CD14-positive monocyte (primary cell): ENCODE data around the gene PEX11A. TPM values are rescaled to one million over a fixed set of nuclear protein-coding genes. Genes with fewer than 3 reads are reported as not detected.

ENCODE experiments used
- DNase-seq, 3 donors: peaks; one replicate each; pipeline ENCODE4 v3.0.0-alpha.2; 2011 to 2022
- H2AFZ ChIP-seq: 2 replicates; pipeline ENCODE4 v1.6.0; 2012; ENCODE audit warnings: mild to moderate bottlenecking, low read depth, low read length, inconsistent platforms; ENCODE audit not compliant: insufficient read depth, poor library complexity, severe bottlenecking
- H3K27ac ChIP-seq, 2 donors: 1 replicate in 1 of 2; 2 replicates in 1 of 2; pipeline ENCODE4 v1.5.1; 2012 to 2013; ENCODE audit warnings: low read length in 2 of 2, control low read depth in 1 of 2, inconsistent platforms in 1 of 2, low read depth in 1 of 2, mild to moderate bottlenecking in 1 of 2
- H3K27me3 ChIP-seq, 2 donors: one replicate each; pipeline versions ENCODE4 v1.6.0 to v1.6.1; 2011 to 2013; ENCODE audit warnings: low read length in 2 of 2; ENCODE audit not compliant: control insufficient read depth in 2 of 2, insufficient read depth in 2 of 2
- H3K36me3 ChIP-seq, 2 donors: replicated peaks in 1 of 2; 1 replicate in 1 of 2; 2 replicates in 1 of 2; pipeline versions ENCODE4 v1.5.1 to v1.6.1; 2012 to 2013; ENCODE audit warnings: low read length in 2 of 2, control low read depth in 1 of 2, inconsistent platforms in 1 of 2, mild to moderate bottlenecking in 1 of 2; ENCODE audit not compliant: insufficient read depth in 2 of 2, control insufficient read depth in 1 of 2
- H3K4me1 ChIP-seq, 2 donors: 1 replicate in 1 of 2; 2 replicates in 1 of 2; pipeline versions ENCODE4 v1.5.1 to v1.6.1; 2012 to 2013; ENCODE audit warnings: low read length in 2 of 2, control low read depth in 1 of 2, inconsistent platforms in 1 of 2, mild to moderate bottlenecking in 1 of 2, moderate library complexity in 1 of 2; ENCODE audit not compliant: insufficient read depth in 2 of 2, control insufficient read depth in 1 of 2
- H3K4me2 ChIP-seq: replicated peaks from 2 replicates; pipeline ENCODE3; 2012; ENCODE audit warnings: low read length, moderate library complexity, mild to moderate bottlenecking; ENCODE audit not compliant: poor library complexity, severe bottlenecking; ENCODE audit errors: extremely low read depth
- H3K4me3 ChIP-seq, 3 experiments: fragments of 200-600 bp in 1 of 3; sonication (generic) in 1 of 3; replicated peaks in 1 of 3; 1 replicate in 2 of 3; 2 replicates in 1 of 3; pipeline ENCODE4 v1.5.1; 2011 to 2013; ENCODE audit warnings: low read length in 3 of 3, mild to moderate bottlenecking in 3 of 3, control low read depth in 2 of 3, low read depth in 2 of 3, inconsistent platforms in 1 of 3, moderate library complexity in 1 of 3
- H3K79me2 ChIP-seq: 2 replicates; pipeline ENCODE4 v1.6.0; 2012; ENCODE audit warnings: mild to moderate bottlenecking, control low read depth, inconsistent platforms, low read length, moderate library complexity; ENCODE audit not compliant: insufficient read depth
- H3K9ac ChIP-seq: 2 replicates; pipeline ENCODE4 v1.6.0; 2017; ENCODE audit warnings: low read length, mild to moderate bottlenecking; ENCODE audit not compliant: insufficient read depth, poor library complexity, severe bottlenecking
- H3K9me3 ChIP-seq, 2 donors: replicated peaks in 1 of 2; 1 replicate in 1 of 2; 2 replicates in 1 of 2; pipeline versions ENCODE4 v1.5.1 to v1.6.1; 2012 to 2013; ENCODE audit warnings: low read length in 2 of 2, control low read depth in 1 of 2; ENCODE audit not compliant: control insufficient read depth in 1 of 2, insufficient read depth in 1 of 2
- H4K20me1 ChIP-seq: 2 replicates; pipeline ENCODE4 v1.6.0; 2012; ENCODE audit warnings: mild to moderate bottlenecking, low read length, control low read depth, moderate library complexity; ENCODE audit not compliant: insufficient read depth
- H3K27ac Mint-ChIP-seq, 7 donors: one replicate each; pipeline ENCODE4 v1.8.0; 2020; ENCODE audit warnings: mild to moderate bottlenecking in 7 of 7, mixed read lengths in 7 of 7, moderate library complexity in 6 of 7, inconsistent platforms in 2 of 7
- H3K27me3 Mint-ChIP-seq, 3 donors: one replicate each; pipeline ENCODE4 v1.8.0; 2021 to 2022; ENCODE audit warnings: low read depth in 3 of 3, mild to moderate bottlenecking in 3 of 3, mixed read lengths in 3 of 3, moderate library complexity in 3 of 3, inconsistent platforms in 1 of 3
- H3K36me3 Mint-ChIP-seq, 2 donors: one replicate each; pipeline ENCODE4 v1.8.0; 2020; ENCODE audit warnings: mixed read lengths in 2 of 2, inconsistent platforms in 1 of 2, mild to moderate bottlenecking in 1 of 2
- H3K4me1 Mint-ChIP-seq: one replicate; pipeline ENCODE4 v1.8.0; 2020; ENCODE audit warnings: mild to moderate bottlenecking, mixed read lengths
- H3K4me3 Mint-ChIP-seq, 2 donors: one replicate each; pipeline ENCODE4 v1.8.0; 2020; ENCODE audit warnings: mild to moderate bottlenecking in 2 of 2, mixed read lengths in 2 of 2, moderate library complexity in 1 of 2
- H3K9me3 Mint-ChIP-seq, 7 donors: one replicate each; pipeline ENCODE4 v1.8.0; 2020 to 2022; ENCODE audit warnings: mixed read lengths in 7 of 7, mild to moderate bottlenecking in 6 of 7, moderate library complexity in 6 of 7, inconsistent platforms in 2 of 7
- CTCF ChIP-seq: fragments of 200-600 bp; IDR thresholded peaks from one replicate; pipeline ENCODE4 v1.8.0; 2022; ENCODE audit warnings: antibody characterized with exemption, mild to moderate bottlenecking
- WGBS: methylation state at CpG from one replicate; pipeline ENCODE4 v1.1.5; 2013; ENCODE audit warnings: missing lambda C conversion rate; ENCODE audit not compliant: insufficient coverage; 5-methylcytosine and 5-hydroxymethylcytosine counted together
- intact Hi-C, 2 donors: fragments of 100-400 bp; cut with micrococcal nuclease; formaldehyde crosslinking; loops; one replicate each; pipeline versions ENCODE4 v1.15.0 to v1.15.1; 2023
- polyA plus RNA-seq, 3 donors: library from polyadenylated mRNA; depleted of rRNA in 1 of 3; unstranded in 2 of 3; stranded (reverse) in 1 of 3; fragments of 300-500 nt in 2 of 3; fragments of >200 nt in 1 of 3; fragmentation: Illumina TruSeq in 2 of 3; gene quantifications; 1 replicate in 2 of 3; 2 replicates in 1 of 3; pipeline ENCODE4 v1.2.3, GENCODE V29; 2012 to 2021

PEX11A gene
- polyA plus RNA-seq, 3 donors = 0.72 to 0.84 (median 0.75) TPM

- peaks cover 0 to 2% (median 2%) of the 10 kb centered on the region in 3 donors for H3K27me3 Mint-ChIP-seq
- peaks cover 4% of the 10 kb centered on the region for H3K4me1 Mint-ChIP-seq
- H3K27ac Mint-ChIP-seq = no peak overlapping the region
- DNase-seq = no peak
- H3K36me3 ChIP-seq = no peaks in the 10 kb centered on the region
- peaks cover 0 to 5% of the 10 kb centered on the region in 2 donors for H3K9me3 ChIP-seq
- H3K4me2 ChIP-seq = no peak overlapping the region
- no peak for TF ChIP-seq CTCF
- no peaks in the 10 kb centered on the region for H3K27me3 ChIP-seq
- no peaks in the 10 kb centered on the region for H3K79me2 ChIP-seq
- H3K4me1 ChIP-seq = no peaks in the 10 kb centered on the region
- peaks cover 0 to 4% (median 2%) of the 10 kb centered on the region in 7 donors for H3K9me3 Mint-ChIP-seq
- 88% methylated on average over 17 of the region's 22 CpGs for WGBS
- H3K4me3 Mint-ChIP-seq = no peak overlapping the region
- intact Hi-C loops = no loop called here
- no peak overlapping the region for H3K27ac ChIP-seq
- no peak overlapping the region for H3K4me3 ChIP-seq
- no peak overlapping the region for H3K9ac ChIP-seq
- no peaks in the 10 kb centered on the region for H4K20me1 ChIP-seq
- no peaks in the 10 kb centered on the region for H3K36me3 Mint-ChIP-seq
- no peak overlapping the region for H2AFZ ChIP-seq
These were observed 44.0 kb downstream of the PEX11A start for GRCh38 chr15:89646416-89647141.

- Mint-ChIP-seq H3K27me3 (peaks cover 0 to 3% (median 2%) of the 10 kb centered on the region in 3 donors), H3K4me3 (no peak overlapping the region), H3K9me3 (peaks cover 0 to 6% (median 2%) of the 10 kb centered on the region in 7 donors), H3K4me1 (peaks cover 4% of the 10 kb centered on the region), H3K36me3 (no peaks in the 10 kb centered on the region), H3K27ac (no peak overlapping the region)
- H4K20me1 ChIP-seq = no peaks in the 10 kb centered on the region
- intact Hi-C loops = no loop called here
- no peaks in the 10 kb centered on the region for H3K36me3 ChIP-seq
- no peaks in the 10 kb centered on the region for H3K27me3 ChIP-seq
- H3K4me1 ChIP-seq = no peaks in the 10 kb centered on the region
- no peak for TF ChIP-seq CTCF
- DNase-seq = no peak
- H2AFZ ChIP-seq = no peak overlapping the region
- WGBS = 93% methylated on average over 7 of the region's 8 CpGs
- no peak overlapping the region for H3K4me2 ChIP-seq
- peaks cover 0 to 5% of the 10 kb centered on the region in 2 donors for H3K9me3 ChIP-seq
- no peak overlapping the region for H3K9ac ChIP-seq
- no peaks in the 10 kb centered on the region for H3K79me2 ChIP-seq
- H3K27ac ChIP-seq = no peak overlapping the region
- no peak overlapping the region for H3K4me3 ChIP-seq
These were observed 44.9 kb downstream of the PEX11A start for GRCh38 chr15:89645680-89646079.
